Glutamatergic neuron (in vitro differentiated cells): Measurements from ENCODE around the gene PCSK4. TPM values are rescaled to one million over a fixed set of nuclear protein-coding genes. Genes with fewer than 3 reads are reported as not detected.
A peak's percentile ranks its signal among the peaks of the same experiment; 100 is the strongest.
"Not testable (repeated sequence)": the region's sequence is repeated elsewhere in the genome, so short reads cannot be mapped to it uniquely, and the experiment has no call there.

Experiments used
- DNase-seq: peaks from one replicate; pipeline ENCODE4 v3.0.0; 2022
- H3K27ac Mint-ChIP-seq: one replicate; pipeline ENCODE4 v1.8.0; 2020; ENCODE audit warnings: mild to moderate bottlenecking, mixed read lengths, inconsistent platforms; ENCODE audit not compliant: unreplicated experiment
- H3K27me3 Mint-ChIP-seq: one replicate; pipeline ENCODE4 v1.8.0; 2020; ENCODE audit warnings: mild to moderate bottlenecking, moderate library complexity, mixed read lengths, inconsistent platforms; ENCODE audit not compliant: unreplicated experiment
- H3K36me3 Mint-ChIP-seq: one replicate; pipeline ENCODE4 v1.8.0; 2020; ENCODE audit warnings: mild to moderate bottlenecking, mixed read lengths, inconsistent platforms; ENCODE audit not compliant: unreplicated experiment
- H3K4me1 Mint-ChIP-seq: one replicate; pipeline ENCODE4 v1.8.0; 2020; ENCODE audit warnings: mild to moderate bottlenecking, low read depth, mixed read lengths, inconsistent platforms; ENCODE audit not compliant: unreplicated experiment
- H3K4me3 Mint-ChIP-seq: one replicate; pipeline ENCODE4 v1.8.0; 2020; ENCODE audit warnings: mild to moderate bottlenecking, mixed read lengths, inconsistent platforms; ENCODE audit not compliant: unreplicated experiment
- H3K9me3 Mint-ChIP-seq: one replicate; pipeline ENCODE4 v1.8.0; 2020; ENCODE audit warnings: mild to moderate bottlenecking, moderate library complexity, mixed read lengths, inconsistent platforms; ENCODE audit not compliant: unreplicated experiment
- total RNA-seq: library from RNA; stranded (reverse); fragmentation: NEBNext Ultra II Directional; extraction: Animal tissue kit (Norgen Biotek cat#: 25700); gene quantifications from one replicate; pipeline ENCODE4 v1.2.1, GENCODE V29; 2021; ENCODE audit not compliant: unreplicated experiment
- TF ChIP-seq, protein P1 (sequence below): fragments of 200-600 bp; sonication (generic); IDR thresholded peaks from one replicate; pipeline ENCODE4 v1.5.0; 2021; ENCODE audit not compliant: partially characterized antibody, unreplicated experiment

Gene PCSK4
- total RNA-seq, 1 donor from 2014 or later = 21.2 TPM

DNA sequence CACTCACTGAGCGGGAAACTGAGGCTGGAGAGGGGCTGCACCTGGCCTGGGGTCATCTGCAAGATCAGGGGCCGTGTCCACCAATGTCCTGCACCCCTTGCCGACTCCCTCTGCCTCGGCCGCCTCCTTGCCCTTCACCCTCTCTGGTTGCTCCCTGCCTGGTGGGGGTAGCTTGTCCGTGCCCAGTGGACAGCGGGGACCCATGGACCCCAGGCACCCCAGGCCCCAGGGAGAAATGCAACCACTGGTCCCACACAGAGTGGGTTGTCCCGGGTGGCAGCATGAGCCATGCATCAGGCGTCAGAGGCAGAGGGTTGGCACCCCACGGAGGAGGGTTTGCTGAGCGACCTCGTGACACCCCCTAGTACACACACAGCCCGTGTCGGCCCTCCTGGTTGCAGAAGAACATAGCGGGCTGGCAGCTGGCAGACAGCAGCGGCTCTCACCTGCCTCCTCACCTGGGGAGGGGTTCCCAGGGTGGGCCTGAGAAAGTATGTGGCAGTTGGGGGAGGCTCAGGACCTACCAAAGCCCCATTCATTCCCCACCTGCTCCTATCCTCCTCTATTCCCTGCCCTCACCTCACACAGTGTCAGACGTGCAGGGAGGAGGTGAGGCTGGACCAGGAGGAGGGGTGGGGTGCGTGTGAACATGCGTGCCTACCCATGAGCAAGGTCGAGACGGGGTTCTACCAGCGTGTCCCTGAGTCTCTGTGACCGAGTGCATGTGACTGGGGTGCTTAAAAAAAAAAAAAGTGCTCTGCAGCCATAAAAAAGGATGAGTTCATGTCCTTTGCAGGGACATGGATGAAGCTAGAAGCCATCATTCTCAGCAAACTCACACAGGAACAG, 14.0 kb upstream of the PCSK4 start:
- H3K36me3 Mint-ChIP-seq = no peaks in the 10 kb centered on the region
- no peak overlapping the region for H3K4me3 Mint-ChIP-seq
- TF ChIP-seq, protein P1, sequence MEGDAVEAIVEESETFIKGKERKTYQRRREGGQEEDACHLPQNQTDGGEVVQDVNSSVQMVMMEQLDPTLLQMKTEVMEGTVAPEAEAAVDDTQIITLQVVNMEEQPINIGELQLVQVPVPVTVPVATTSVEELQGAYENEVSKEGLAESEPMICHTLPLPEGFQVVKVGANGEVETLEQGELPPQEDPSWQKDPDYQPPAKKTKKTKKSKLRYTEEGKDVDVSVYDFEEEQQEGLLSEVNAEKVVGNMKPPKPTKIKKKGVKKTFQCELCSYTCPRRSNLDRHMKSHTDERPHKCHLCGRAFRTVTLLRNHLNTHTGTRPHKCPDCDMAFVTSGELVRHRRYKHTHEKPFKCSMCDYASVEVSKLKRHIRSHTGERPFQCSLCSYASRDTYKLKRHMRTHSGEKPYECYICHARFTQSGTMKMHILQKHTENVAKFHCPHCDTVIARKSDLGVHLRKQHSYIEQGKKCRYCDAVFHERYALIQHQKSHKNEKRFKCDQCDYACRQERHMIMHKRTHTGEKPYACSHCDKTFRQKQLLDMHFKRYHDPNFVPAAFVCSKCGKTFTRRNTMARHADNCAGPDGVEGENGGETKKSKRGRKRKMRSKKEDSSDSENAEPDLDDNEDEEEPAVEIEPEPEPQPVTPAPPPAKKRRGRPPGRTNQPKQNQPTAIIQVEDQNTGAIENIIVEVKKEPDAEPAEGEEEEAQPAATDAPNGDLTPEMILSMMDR = no peak
- H3K9me3 Mint-ChIP-seq = peaks cover 12% of the 10 kb centered on the region
- DNase-seq = no peak
- H3K27ac Mint-ChIP-seq = no peak overlapping the region
- no peaks in the 10 kb centered on the region for H3K4me1 Mint-ChIP-seq
- peaks cover 23% of the 10 kb centered on the region for H3K27me3 Mint-ChIP-seq

DNA sequence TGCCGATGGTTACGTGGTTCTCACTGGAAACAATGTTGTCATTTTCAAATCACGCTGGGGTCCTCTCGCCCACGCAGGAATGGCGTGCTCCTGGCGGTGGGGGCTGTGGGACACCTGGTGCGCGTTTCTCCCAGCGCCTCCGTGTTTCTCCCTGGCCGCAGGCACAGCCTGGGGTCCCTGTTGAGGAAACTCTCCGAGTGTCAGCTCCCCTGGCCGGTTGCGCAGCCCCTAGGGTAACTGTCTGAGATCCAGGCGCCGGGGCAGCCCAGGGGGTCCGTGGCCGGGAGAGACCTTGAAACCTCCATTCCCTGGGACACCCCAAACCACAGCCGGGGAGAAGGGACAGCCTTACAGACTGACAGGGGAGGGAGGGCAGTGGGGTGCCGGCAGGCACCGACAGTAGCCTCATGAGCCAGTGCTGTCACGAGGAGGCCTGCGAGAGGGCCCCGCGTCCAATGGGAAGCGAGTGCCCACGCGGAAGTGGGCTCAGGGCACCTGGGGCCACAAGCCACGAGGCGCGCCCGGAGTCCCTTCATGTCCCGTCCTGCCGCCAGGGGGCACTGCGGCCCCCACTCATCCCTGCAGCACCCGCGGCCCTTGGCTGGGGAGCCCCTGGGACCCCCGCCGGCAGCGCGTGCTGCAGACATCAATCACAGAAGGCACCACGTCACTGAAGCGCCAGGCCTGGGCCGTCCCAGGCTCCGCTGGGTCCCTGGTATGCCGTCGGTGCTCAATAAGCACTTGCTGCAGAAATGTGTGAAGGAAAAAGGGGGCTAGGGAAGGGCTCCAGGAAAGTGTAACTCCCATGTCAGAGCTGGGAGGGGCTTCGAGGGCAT, 13.2 kb upstream of the PCSK4 start:
- Mint-ChIP-seq H3K4me3 (no peak overlapping the region), H3K9me3 (peaks cover 10% of the 10 kb centered on the region), H3K36me3 (no peaks in the 10 kb centered on the region), H3K27me3 (peaks cover 23% of the 10 kb centered on the region), H3K4me1 (no peaks in the 10 kb centered on the region), H3K27ac (no peak overlapping the region)
- peak; percentile 78 for DNase-seq
- TF ChIP-seq, protein P1 = peak; percentile 89

DNA sequence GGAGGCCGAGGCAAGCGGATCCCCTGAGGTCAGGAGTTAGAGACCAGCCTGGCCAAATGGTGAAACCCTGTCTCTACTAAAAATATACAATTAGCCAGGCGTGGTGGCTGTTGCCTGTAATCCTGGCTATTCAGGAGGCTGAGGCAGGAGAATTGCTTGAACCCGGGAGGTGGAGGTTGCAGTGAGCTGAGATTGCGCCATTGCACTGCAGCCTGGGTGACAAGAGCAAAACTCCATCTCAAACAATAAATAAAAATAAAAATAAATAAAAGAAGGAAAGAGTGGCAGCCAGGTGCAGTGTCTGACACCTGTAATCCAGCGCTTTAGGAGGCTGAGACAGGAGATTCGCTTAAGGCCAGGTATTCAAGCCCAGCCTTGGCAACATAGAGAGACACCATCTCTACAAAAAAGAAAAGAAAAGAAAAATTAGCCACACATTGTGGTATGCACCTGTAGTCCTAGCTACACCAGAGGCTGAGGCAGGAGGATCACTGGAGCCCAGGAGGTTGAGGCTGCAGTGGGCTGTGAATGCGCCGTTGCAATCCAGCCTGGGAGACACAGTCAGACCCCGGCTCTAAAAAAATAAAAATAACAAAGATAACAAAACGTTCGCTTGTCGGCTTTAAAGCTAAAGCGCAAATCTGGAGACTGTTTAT, 12.4 kb upstream of the PCSK4 start:
- Mint-ChIP-seq H3K36me3 (no peaks in the 10 kb centered on the region), H3K4me3 (no peak overlapping the region), H3K27ac (no peak overlapping the region), H3K9me3 (peaks cover 10% of the 10 kb centered on the region), H3K27me3 (peaks cover 21% of the 10 kb centered on the region), H3K4me1 (no peaks in the 10 kb centered on the region)
- TF ChIP-seq, protein P1 = no peak
- DNase-seq = no peak

DNA sequence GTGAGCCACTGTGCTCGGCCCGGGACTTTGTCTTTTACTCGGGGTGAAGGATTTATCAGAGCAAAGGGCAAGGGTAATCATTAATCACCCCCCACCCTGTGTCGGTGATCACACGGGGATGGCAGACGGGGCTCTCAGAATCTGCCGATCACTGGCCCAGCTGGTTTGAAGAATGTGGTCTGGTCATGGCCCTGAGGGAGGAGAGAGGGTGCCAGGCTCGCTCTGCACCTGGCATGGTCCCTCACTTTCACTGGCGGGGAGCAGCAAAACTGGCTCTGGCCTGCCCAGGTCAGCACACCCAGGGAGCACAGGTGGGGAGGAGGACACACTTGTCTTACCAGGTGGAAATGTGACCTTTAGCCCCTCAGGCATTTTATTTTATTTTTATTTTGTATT, 11.0 kb upstream of the PCSK4 start:
- Mint-ChIP-seq H3K27ac (peak overlapping the region; percentile 28), H3K4me1 (no peaks in the 10 kb centered on the region), H3K9me3 (peaks cover 8% of the 10 kb centered on the region), H3K27me3 (peaks cover 21% of the 10 kb centered on the region), H3K36me3 (no peaks in the 10 kb centered on the region), H3K4me3 (no peak overlapping the region)
- DNase-seq = no peak
- TF ChIP-seq, protein P1 = no peak

DNA sequence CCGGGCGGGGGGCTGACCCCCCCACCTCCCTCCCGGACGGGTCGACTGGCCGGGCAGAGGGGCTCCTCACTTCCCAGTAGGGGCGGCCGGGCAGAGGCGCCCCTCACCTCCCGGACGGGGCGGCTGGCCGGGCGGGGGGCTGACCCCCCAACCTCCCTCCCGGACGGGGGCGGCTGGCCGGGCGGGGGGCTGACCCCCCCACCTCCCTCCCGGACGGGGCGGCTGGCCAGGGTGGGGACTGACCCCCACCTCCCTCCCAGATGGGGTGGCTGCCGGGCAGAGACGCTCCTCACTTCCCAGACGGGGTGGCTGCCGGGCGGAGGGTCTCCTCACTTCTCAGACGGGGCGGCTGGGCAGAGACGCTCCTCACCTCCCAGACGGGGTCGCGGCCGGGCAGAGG, 9.1 kb upstream of the PCSK4 start:
- H3K9me3 Mint-ChIP-seq, H3K4me3 Mint-ChIP-seq, H3K4me1 Mint-ChIP-seq, DNase-seq, H3K36me3 Mint-ChIP-seq, H3K27ac Mint-ChIP-seq: not testable (repeated sequence)
- peaks cover 13% of the 10 kb centered on the region for H3K27me3 Mint-ChIP-seq
